Neural crest cell (in vitro differentiated cells): ENCODE data around the gene SH2D4B. TPM values are rescaled to one million over a fixed set of nuclear protein-coding genes. Genes with fewer than 3 reads are reported as not detected.
"Not testable (repeated sequence)": the region's sequence is repeated elsewhere in the genome, so short reads cannot be mapped to it uniquely, and the experiment has no call there.

ENCODE experiments used
- DNase-seq: peaks from one replicate; pipeline ENCODE4 v3.0.0; 2021; ENCODE audit warnings: low read depth, mixed read lengths, low spot score
- H3K27ac Mint-ChIP-seq: one replicate; pipeline ENCODE4 v1.8.0; 2021; ENCODE audit warnings: mild to moderate bottlenecking, mixed read lengths; ENCODE audit not compliant: unreplicated experiment
- H3K27me3 Mint-ChIP-seq: 2 replicates; pipeline ENCODE4 v1.8.0; 2021; ENCODE audit warnings: low read depth, mild to moderate bottlenecking, mixed read lengths
- H3K36me3 Mint-ChIP-seq: 2 replicates; pipeline ENCODE4 v1.8.0; 2021; ENCODE audit warnings: low read depth, mild to moderate bottlenecking, mixed read lengths
- H3K4me1 Mint-ChIP-seq: 2 replicates; pipeline ENCODE4 v1.8.0; 2021; ENCODE audit warnings: mixed read lengths
- H3K4me3 Mint-ChIP-seq: one replicate; pipeline ENCODE4 v1.8.0; 2021; ENCODE audit warnings: mild to moderate bottlenecking, mixed read lengths
- H3K9me3 Mint-ChIP-seq: 2 replicates; pipeline ENCODE4 v1.8.0; 2021; ENCODE audit warnings: mixed read lengths
- CTCF ChIP-seq: fragments of 200-600 bp; sonication (generic); conservative IDR thresholded peaks from 2 replicates; pipeline ENCODE4 v1.5.0; 2021; ENCODE audit warnings: antibody characterized with exemption, mild to moderate bottlenecking
- total RNA-seq: library from RNA; stranded (reverse); gene quantifications from 2 replicates; pipeline ENCODE4 v1.2.1, GENCODE V29; 2021

The SH2D4B gene
- total RNA-seq, 1 donor from 2014 or later: 0.09 TPM

DNA sequence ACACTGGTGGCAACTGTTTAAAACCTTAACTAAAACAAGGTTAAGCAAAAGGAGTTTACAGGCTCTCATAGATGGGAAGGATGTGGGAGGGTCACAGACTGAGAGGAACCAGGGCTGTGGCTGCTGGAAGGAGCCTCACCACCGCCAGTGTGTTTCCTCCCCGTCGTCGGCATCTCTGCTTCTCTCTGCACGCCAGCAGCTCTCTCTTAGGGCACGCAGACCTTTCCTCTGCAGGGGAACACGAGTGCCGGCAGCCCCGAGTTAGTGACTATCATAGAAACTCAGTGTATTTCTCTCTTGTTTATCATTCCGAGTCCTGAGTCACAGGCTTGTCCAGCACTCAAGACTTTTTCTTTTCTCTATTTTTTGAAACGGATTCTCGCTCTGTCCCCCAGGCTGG lies 8.1 kb upstream of the SH2D4B start:
- no peak for DNase-seq
- H3K4me1 Mint-ChIP-seq: no peaks in the 10 kb centered on the region
- TF ChIP-seq CTCF: no peak
- H3K9me3 Mint-ChIP-seq: no peaks in the 10 kb centered on the region
- H3K4me3 Mint-ChIP-seq: peak overlapping the region; percentile 23
- H3K27ac Mint-ChIP-seq: no peak overlapping the region
- H3K27me3 Mint-ChIP-seq: no peaks in the 10 kb centered on the region
- peaks cover 8% of the 10 kb centered on the region for H3K36me3 Mint-ChIP-seq

DNA sequence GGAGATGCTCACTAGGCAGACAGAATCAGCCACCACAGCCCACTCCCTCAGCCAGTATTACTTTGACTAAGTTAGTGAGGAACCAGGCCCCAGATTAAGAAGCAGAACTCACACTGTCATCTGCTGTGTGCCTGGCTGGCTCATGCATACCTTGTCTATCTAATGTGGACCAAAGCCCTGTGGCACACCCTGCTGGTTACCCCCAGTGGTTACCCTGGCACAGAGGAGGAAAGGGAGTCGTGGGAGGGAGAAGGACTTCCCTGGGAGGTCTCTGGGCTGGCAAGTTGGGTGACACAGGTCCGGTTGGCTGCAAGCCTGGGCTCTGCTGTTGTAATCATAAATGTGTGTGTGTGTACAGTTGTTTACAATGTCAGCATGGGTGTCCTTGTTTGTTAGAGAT lies 7.5 kb upstream of the SH2D4B start:
- TF ChIP-seq CTCF: no peak
- Mint-ChIP-seq H3K27ac (peak overlapping the region; percentile 43), H3K4me1 (no peaks in the 10 kb centered on the region), H3K9me3 (no peaks in the 10 kb centered on the region), H3K36me3 (peaks cover 8% of the 10 kb centered on the region), H3K4me3 (no peak overlapping the region), H3K27me3 (no peaks in the 10 kb centered on the region)
- DNase-seq: no peak

DNA sequence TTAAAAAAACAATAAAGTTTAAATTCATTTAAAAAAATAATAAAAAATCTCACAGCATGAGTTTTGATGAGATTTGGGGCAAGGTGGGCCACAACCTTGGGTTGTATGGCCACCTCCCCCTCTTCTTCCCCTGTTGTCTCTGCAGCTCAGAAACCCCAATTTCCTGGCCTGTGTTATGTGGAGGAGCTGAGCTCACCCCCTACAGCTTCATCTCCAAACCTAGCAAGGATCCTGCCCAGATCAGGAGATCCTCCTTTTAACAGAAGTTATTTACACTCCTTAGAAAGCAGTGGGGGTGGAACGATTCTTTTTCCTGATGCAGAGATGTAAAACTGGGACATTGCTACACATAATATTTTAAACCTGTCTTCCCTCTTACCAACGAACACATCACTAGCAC lies 6.9 kb upstream of the SH2D4B start:
- no peaks in the 10 kb centered on the region for H3K9me3 Mint-ChIP-seq
- no peak for TF ChIP-seq CTCF
- H3K4me1 Mint-ChIP-seq: no peaks in the 10 kb centered on the region
- H3K4me3 Mint-ChIP-seq: no peak overlapping the region
- no peak overlapping the region for H3K27ac Mint-ChIP-seq
- H3K36me3 Mint-ChIP-seq: peaks cover 12% of the 10 kb centered on the region
- no peak for DNase-seq
- H3K27me3 Mint-ChIP-seq: no peaks in the 10 kb centered on the region

DNA sequence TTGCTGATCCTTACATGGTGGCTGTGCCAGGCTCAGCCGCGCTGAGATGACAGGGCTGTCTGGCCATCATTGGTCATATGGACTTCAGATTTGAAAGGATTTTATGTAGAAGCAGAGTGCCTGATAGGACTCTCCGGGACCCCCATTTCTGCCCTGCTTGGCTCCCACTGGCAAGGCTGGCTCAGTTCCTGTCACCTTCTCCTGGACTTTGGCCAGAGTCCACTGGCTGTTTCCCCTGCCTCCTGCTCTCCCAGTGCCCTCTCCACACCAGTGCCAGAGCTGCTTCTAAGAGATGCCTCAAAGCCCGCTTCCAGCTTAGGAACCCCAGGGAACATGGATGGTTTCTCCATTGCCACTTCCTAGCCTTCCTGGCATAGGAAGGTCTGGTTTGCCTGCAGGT lies 5.1 kb upstream of the SH2D4B start:
- Mint-ChIP-seq H3K36me3 (peaks cover 18% of the 10 kb centered on the region), H3K9me3 (no peaks in the 10 kb centered on the region), H3K27me3 (no peaks in the 10 kb centered on the region), H3K4me3 (peak overlapping the region; percentile 12), H3K27ac (no peak overlapping the region), H3K4me1 (no peaks in the 10 kb centered on the region)
- no peak for DNase-seq
- no peak for TF ChIP-seq CTCF

DNA sequence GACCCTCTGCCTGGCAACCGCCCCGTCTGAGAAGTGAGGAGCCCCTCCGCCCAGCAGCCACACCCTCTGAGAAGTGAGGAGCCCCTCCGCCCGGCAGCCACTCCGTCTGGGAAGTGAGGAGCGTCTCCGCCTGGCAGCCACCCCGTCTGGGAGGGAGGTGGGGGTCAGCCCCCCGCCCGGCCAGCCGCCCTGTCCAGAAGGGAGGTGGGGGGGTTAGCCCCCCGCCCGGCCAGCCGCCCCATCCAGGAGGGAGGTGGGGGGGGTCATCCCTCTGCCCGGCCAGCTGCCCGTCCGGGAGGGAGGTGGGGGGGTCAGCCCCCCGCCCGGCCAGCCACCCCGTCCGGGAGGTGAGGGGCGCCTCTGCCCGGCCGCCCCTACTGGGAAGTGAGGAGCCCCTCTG lies 3.6 kb upstream of the SH2D4B start:
- not testable (repeated sequence) for H3K4me1 Mint-ChIP-seq, H3K4me3 Mint-ChIP-seq, DNase-seq, H3K27ac Mint-ChIP-seq, H3K9me3 Mint-ChIP-seq, H3K27me3 Mint-ChIP-seq
- H3K36me3 Mint-ChIP-seq: peaks cover 18% of the 10 kb centered on the region

DNA sequence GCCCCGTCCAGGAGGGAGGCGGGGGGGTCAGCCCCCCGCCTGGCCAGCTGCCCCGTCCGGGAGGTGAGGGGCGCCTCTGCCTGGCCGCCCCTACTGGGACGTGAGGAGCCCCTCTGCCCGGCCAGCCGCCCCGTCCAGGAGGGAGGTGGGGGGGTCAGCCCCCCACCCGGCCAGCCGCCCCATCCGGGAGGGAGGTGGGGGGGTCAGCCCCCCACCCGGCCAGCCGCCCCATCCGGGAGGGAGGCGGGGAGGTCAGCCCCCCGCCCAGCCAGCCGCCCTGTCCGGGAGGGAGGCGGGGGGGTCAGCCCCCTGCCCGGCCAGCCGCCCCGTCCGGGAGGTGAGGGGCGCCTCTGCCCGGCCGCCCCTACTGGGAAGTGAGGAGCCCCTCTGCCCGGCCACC lies 3.1 kb upstream of the SH2D4B start:
- H3K36me3 Mint-ChIP-seq: peaks cover 18% of the 10 kb centered on the region
- H3K4me1 Mint-ChIP-seq, H3K9me3 Mint-ChIP-seq, H3K27me3 Mint-ChIP-seq, H3K27ac Mint-ChIP-seq, H3K4me3 Mint-ChIP-seq, DNase-seq: not testable (repeated sequence)
